H9 (cell line): ENCODE measurements around the gene UBAC2. TPM values are rescaled to one million over a fixed set of nuclear protein-coding genes. Genes with fewer than 3 reads are reported as not detected.
A peak's percentile ranks its signal among the peaks of the same experiment; 100 is the strongest.

ENCODE experiments used
- DNase-seq: peaks from one replicate; pipeline ENCODE4 v3.0.0-alpha.2; 2017
- H2AFZ ChIP-seq: one replicate; pipeline ENCODE4 v1.6.1; 2013; ENCODE audit warnings: mild to moderate bottlenecking, low read length, control low read depth, moderate library complexity
- H2AK5ac ChIP-seq: 2 replicates; pipeline ENCODE4 v1.6.1; 2013; ENCODE audit warnings: low read length, control low read depth, mixed read lengths; ENCODE audit not compliant: insufficient read length
- H2BK120ac ChIP-seq: one replicate; pipeline ENCODE4 v1.6.1; 2013; ENCODE audit warnings: low read depth, mild to moderate bottlenecking, low read length, control low read depth, inconsistent platforms; ENCODE audit not compliant: poor library complexity, severe bottlenecking
- H2BK12ac ChIP-seq: 2 replicates; pipeline ENCODE4 v1.6.1; 2013; ENCODE audit warnings: low read length, control low read depth, mixed read lengths, low read depth; ENCODE audit not compliant: insufficient read length
- H2BK15ac ChIP-seq: 2 replicates; pipeline ENCODE4 v1.6.1; 2013; ENCODE audit warnings: low read depth, low read length, control low read depth
- H2BK20ac ChIP-seq: one replicate; pipeline ENCODE4 v1.6.1; 2013; ENCODE audit warnings: low read depth, mild to moderate bottlenecking, low read length, control low read depth, inconsistent platforms; ENCODE audit not compliant: poor library complexity, severe bottlenecking
- H2BK5ac ChIP-seq: 2 replicates; pipeline ENCODE4 v1.6.1; 2013; ENCODE audit warnings: low read length, control low read depth, mixed read lengths; ENCODE audit not compliant: insufficient read length
- H3K14ac ChIP-seq: 2 replicates; pipeline ENCODE4 v1.6.1; 2013; ENCODE audit warnings: low read length, control low read depth; ENCODE audit not compliant: insufficient read depth
- H3K18ac ChIP-seq: 2 replicates; pipeline ENCODE4 v1.6.1; 2013; ENCODE audit warnings: low read depth, mild to moderate bottlenecking, mixed read lengths, low read length, control low read depth; ENCODE audit not compliant: insufficient read length
- H3K23ac ChIP-seq: 2 replicates; pipeline ENCODE4 v1.6.1; 2013; ENCODE audit warnings: low read length, control low read depth, mixed read lengths, low read depth; ENCODE audit not compliant: insufficient read length
- H3K23me2 ChIP-seq: 2 replicates; pipeline ENCODE4 v1.6.1; 2013; ENCODE audit warnings: low read depth, mild to moderate bottlenecking, mixed read lengths, low read length, control low read depth; ENCODE audit not compliant: insufficient read length, poor library complexity, severe bottlenecking
- H3K27ac ChIP-seq: 2 replicates; pipeline ENCODE4 v1.5.1; 2013; ENCODE audit warnings: low read length, control low read depth, mixed read lengths, low read depth; ENCODE audit not compliant: insufficient read length
- H3K27me3 ChIP-seq: 2 replicates; pipeline ENCODE4 v1.6.1; 2013; ENCODE audit warnings: low read length, control low read depth, inconsistent platforms; ENCODE audit not compliant: insufficient read depth
- H3K4ac ChIP-seq: 2 replicates; pipeline ENCODE4 v1.6.1; 2013; ENCODE audit warnings: low read depth, mild to moderate bottlenecking, control low read depth, inconsistent platforms, low read length, moderate library complexity
- H3K4me1 ChIP-seq: 2 replicates; pipeline ENCODE4 v1.6.1; 2013; ENCODE audit warnings: low read length, control low read depth, inconsistent platforms; ENCODE audit not compliant: insufficient read depth
- H3K4me2 ChIP-seq: 2 replicates; pipeline ENCODE4 v1.6.1; 2013; ENCODE audit warnings: low read length, control low read depth, mixed read lengths; ENCODE audit not compliant: insufficient read length, insufficient read depth
- H3K56ac ChIP-seq: 2 replicates; pipeline ENCODE4 v1.6.1; 2013; ENCODE audit warnings: low read depth, mild to moderate bottlenecking, mixed read lengths, low read length, control low read depth; ENCODE audit not compliant: insufficient read length
- H3K79me1 ChIP-seq: 2 replicates; pipeline ENCODE4 v1.6.1; 2013; ENCODE audit warnings: low read depth, mild to moderate bottlenecking, moderate library complexity, low read length, control low read depth, inconsistent platforms; ENCODE audit not compliant: insufficient read depth, poor library complexity, severe bottlenecking
- H3K79me2 ChIP-seq: 2 replicates; pipeline ENCODE4 v1.6.1; 2013; ENCODE audit warnings: low read length, control low read depth, inconsistent platforms; ENCODE audit not compliant: insufficient read depth
- H3K9ac ChIP-seq: 2 replicates; pipeline ENCODE4 v1.6.1; 2013; ENCODE audit warnings: low read length, control low read depth, mixed read lengths; ENCODE audit not compliant: insufficient read length; ENCODE audit errors: extremely low read depth
- H3K9me3 ChIP-seq: one replicate; pipeline ENCODE4 v1.6.1; 2013; ENCODE audit warnings: low read depth, low read length, inconsistent platforms; ENCODE audit not compliant: control insufficient read depth
- H3T11ph ChIP-seq: one replicate; pipeline ENCODE4 v1.6.1; 2013; ENCODE audit warnings: mild to moderate bottlenecking, low read length, control low read depth, inconsistent platforms
- H4K20me1 ChIP-seq: one replicate; pipeline ENCODE4 v1.6.1; 2013; ENCODE audit not compliant: control insufficient read depth, insufficient read length, insufficient read depth
- H4K5ac ChIP-seq: 2 replicates; pipeline ENCODE4 v1.6.1; 2013; ENCODE audit warnings: low read depth, mild to moderate bottlenecking, mixed read lengths, low read length, control low read depth; ENCODE audit not compliant: insufficient read length
- H4K8ac ChIP-seq: replicated peaks from 2 replicates; pipeline ENCODE4 v1.6.1; 2013; ENCODE audit warnings: low read length, control low read depth, mixed read lengths, low read depth; ENCODE audit not compliant: insufficient read length
- H4K91ac ChIP-seq: 2 replicates; pipeline ENCODE4 v1.6.1; 2013; ENCODE audit warnings: low read depth, mild to moderate bottlenecking, moderate library complexity, mixed read lengths, low read length, control low read depth; ENCODE audit not compliant: insufficient read length
- H3K27ac Mint-ChIP-seq, 3 experiments: 2 replicates in 2 of 3; 3 replicates in 1 of 3; pipeline ENCODE4 v1.8.0; 2020 to 2021; ENCODE audit warnings: mixed read lengths in 3 of 3, mild to moderate bottlenecking in 1 of 3, moderate library complexity in 1 of 3
- H3K27me3 Mint-ChIP-seq: 2 replicates; pipeline ENCODE4 v1.8.0; 2021; ENCODE audit warnings: low read depth, mild to moderate bottlenecking, moderate library complexity, mixed read lengths
- H3K36me3 Mint-ChIP-seq, 3 experiments: 2 replicates in 2 of 3; 3 replicates in 1 of 3; pipeline ENCODE4 v1.8.0; 2020 to 2021; ENCODE audit warnings: low read depth in 3 of 3, mixed read lengths in 3 of 3; ENCODE audit not compliant: insufficient read depth in 1 of 3
- H3K4me1 Mint-ChIP-seq, 2 experiments: 2 replicates each; pipeline ENCODE4 v1.8.0; 2020; ENCODE audit warnings: mixed read lengths in 2 of 2
- H3K4me3 Mint-ChIP-seq, 2 experiments: 2 replicates in 1 of 2; 3 replicates in 1 of 2; pipeline ENCODE4 v1.8.0; 2020 to 2021; ENCODE audit warnings: mild to moderate bottlenecking in 2 of 2, mixed read lengths in 2 of 2, moderate library complexity in 1 of 2
- H3K9me3 Mint-ChIP-seq, 2 experiments: 2 replicates in 1 of 2; 3 replicates in 1 of 2; pipeline ENCODE4 v1.8.0; 2020; ENCODE audit warnings: mild to moderate bottlenecking in 2 of 2, mixed read lengths in 2 of 2, moderate library complexity in 1 of 2
- WGBS: extraction: QIAGEN DNeasy Blood & Tissue Kit; methylation state at CpG from one replicate; pipeline ENCODE4 v1.1.7; 2013; ENCODE audit warnings: missing lambda C conversion rate, low lambda C conversion rate, mixed read lengths; ENCODE audit not compliant: insufficient read length; ENCODE audit errors: extremely low coverage; 5-methylcytosine and 5-hydroxymethylcytosine counted together
- total RNA-seq: library from RNA; stranded (reverse); gene quantifications from 2 replicates; pipeline ENCODE4 v1.2.1, GENCODE V29; 2021
- TF ChIP-seq, protein P1 (sequence below): fragments of 200-600 bp; sonication (generic); conservative IDR thresholded peaks from 3 replicates; pipeline ENCODE4 v1.8.0; 2021; ENCODE audit warnings: antibody characterized with exemption, mild to moderate bottlenecking

The UBAC2 gene
- total RNA-seq, 1 experiment from 2014 or later = 52.3 TPM

DNA sequence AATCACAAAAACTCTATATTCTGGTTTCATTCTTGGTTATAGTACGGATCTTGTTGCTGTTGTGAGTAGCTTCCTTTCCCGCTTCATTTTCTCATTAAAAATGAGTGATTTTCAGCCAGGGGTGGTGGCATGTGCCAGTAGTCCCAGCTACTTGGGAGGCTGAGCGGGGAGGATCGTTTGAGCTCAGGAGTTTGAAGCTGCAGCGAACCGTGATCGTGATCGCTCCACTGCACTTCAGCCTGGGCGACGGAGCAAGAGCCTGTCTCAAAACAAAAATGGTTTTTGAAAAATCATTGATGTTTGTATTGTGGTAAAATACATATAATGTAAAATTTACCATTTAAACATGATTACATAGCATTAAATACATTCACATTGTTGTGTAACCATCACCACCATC is 229.0 kb downstream of the UBAC2 start:
- no peaks in the 10 kb centered on the region for H3K79me1 ChIP-seq
- H4K91ac ChIP-seq = no peak overlapping the region
- Mint-ChIP-seq H3K27ac (no peak overlapping the region), H3K27me3 (peaks cover 24% of the 10 kb centered on the region), H3K4me1 (peaks cover 25 to 27% of the 10 kb centered on the region in 2 experiments), H3K4me3 (no peak overlapping the region), H3K9me3 (no peaks in the 10 kb centered on the region; a peak in 1 of 5 replicates), H3K36me3 (0 out of 7 replicates have a peak, but pooled peaks cover 0 to 3% (median 0%) of the 10 kb centered on the region in 3 experiments)
- H3K9me3 ChIP-seq = no peaks in the 10 kb centered on the region
- H4K5ac ChIP-seq = no peak overlapping the region
- no peaks in the 10 kb centered on the region for H3K23me2 ChIP-seq
- H2AK5ac ChIP-seq = no peak overlapping the region
- H3K56ac ChIP-seq = no peak overlapping the region
- no CpG with 5 or more reads among the region's 10 CpGs for WGBS
- no peak overlapping the region for H3T11ph ChIP-seq
- no peak overlapping the region for H3K9ac ChIP-seq
- H3K79me2 ChIP-seq = no peaks in the 10 kb centered on the region
- H2BK15ac ChIP-seq = no peak overlapping the region
- no peak overlapping the region for H3K18ac ChIP-seq
- H3K4me1 ChIP-seq = peaks cover 6% of the 10 kb centered on the region
- H2BK12ac ChIP-seq = no peak overlapping the region
- no peak overlapping the region for H2BK5ac ChIP-seq
- no peak overlapping the region for H3K4me2 ChIP-seq
- no peak overlapping the region for H2BK20ac ChIP-seq
- H4K8ac ChIP-seq = no peak overlapping the region
- TF ChIP-seq, protein P1, sequence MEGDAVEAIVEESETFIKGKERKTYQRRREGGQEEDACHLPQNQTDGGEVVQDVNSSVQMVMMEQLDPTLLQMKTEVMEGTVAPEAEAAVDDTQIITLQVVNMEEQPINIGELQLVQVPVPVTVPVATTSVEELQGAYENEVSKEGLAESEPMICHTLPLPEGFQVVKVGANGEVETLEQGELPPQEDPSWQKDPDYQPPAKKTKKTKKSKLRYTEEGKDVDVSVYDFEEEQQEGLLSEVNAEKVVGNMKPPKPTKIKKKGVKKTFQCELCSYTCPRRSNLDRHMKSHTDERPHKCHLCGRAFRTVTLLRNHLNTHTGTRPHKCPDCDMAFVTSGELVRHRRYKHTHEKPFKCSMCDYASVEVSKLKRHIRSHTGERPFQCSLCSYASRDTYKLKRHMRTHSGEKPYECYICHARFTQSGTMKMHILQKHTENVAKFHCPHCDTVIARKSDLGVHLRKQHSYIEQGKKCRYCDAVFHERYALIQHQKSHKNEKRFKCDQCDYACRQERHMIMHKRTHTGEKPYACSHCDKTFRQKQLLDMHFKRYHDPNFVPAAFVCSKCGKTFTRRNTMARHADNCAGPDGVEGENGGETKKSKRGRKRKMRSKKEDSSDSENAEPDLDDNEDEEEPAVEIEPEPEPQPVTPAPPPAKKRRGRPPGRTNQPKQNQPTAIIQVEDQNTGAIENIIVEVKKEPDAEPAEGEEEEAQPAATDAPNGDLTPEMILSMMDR = no peak
- no peak overlapping the region for H2BK120ac ChIP-seq
- no peak overlapping the region for H3K27ac ChIP-seq
- H3K14ac ChIP-seq = no peak overlapping the region
- no peak overlapping the region for H3K4ac ChIP-seq
- H3K23ac ChIP-seq = no peak overlapping the region
- no peaks in the 10 kb centered on the region for H3K27me3 ChIP-seq
- peak; percentile 11 for DNase-seq
- no peak overlapping the region for H2AFZ ChIP-seq
- H4K20me1 ChIP-seq = no peaks in the 10 kb centered on the region
